PFSK-1 (cell line): ENCODE results near the gene SEMA4G.

Experiments
- POLR2AphosphoS5 ChIP-seq: IDR thresholded peaks from 2 replicates; pipeline ENCODE4 v1.6.1; 2012; ENCODE audit warnings: low read depth, mild to moderate bottlenecking, control low read depth, low read length, moderate library complexity
- SIN3A ChIP-seq: IDR thresholded peaks from 2 replicates; pipeline ENCODE4 v1.6.1; 2012; ENCODE audit warnings: mild to moderate bottlenecking, low read length, moderate library complexity, borderline replicate concordance; ENCODE audit not compliant: insufficient read depth
- TAF1 ChIP-seq: IDR thresholded peaks from 2 replicates; pipeline ENCODE4 v1.6.1; 2012; ENCODE audit warnings: low read length, control low read depth, borderline replicate concordance; ENCODE audit not compliant: insufficient read depth

- TF ChIP-seq POLR2AphosphoS5 (no peak), SIN3A (no peak), TAF1 (no peak)
Measured at GRCh38 chr10:100978901-100979195, 9.5 kb downstream of the SEMA4G start.
